Choroid plexus epithelial cell (primary cell): Measurements from ENCODE around the gene RUFY4.

Experiments
- DNase-seq: peaks from one replicate; pipeline ENCODE4 v3.0.0-alpha.2; 2010; ENCODE audit warnings: low read depth
- H3K4me3 ChIP-seq: 2 replicates; pipeline ENCODE4 v1.5.1; 2011; ENCODE audit warnings: low read depth, mild to moderate bottlenecking, control low read depth, low read length, moderate library complexity
- TF ChIP-seq, protein P1 (sequence below): conservative IDR thresholded peaks from 2 replicates; pipeline ENCODE4 v1.5.1; 2011; ENCODE audit warnings: low read depth, mild to moderate bottlenecking, control low read depth, inconsistent platforms, low read length, moderate library complexity

RUFY4 gene

GRCh38 chr2:218077464-218078216, 8.6 kb downstream of the RUFY4 start:
- no peak overlapping the region for H3K4me3 ChIP-seq
- TF ChIP-seq, protein P1, sequence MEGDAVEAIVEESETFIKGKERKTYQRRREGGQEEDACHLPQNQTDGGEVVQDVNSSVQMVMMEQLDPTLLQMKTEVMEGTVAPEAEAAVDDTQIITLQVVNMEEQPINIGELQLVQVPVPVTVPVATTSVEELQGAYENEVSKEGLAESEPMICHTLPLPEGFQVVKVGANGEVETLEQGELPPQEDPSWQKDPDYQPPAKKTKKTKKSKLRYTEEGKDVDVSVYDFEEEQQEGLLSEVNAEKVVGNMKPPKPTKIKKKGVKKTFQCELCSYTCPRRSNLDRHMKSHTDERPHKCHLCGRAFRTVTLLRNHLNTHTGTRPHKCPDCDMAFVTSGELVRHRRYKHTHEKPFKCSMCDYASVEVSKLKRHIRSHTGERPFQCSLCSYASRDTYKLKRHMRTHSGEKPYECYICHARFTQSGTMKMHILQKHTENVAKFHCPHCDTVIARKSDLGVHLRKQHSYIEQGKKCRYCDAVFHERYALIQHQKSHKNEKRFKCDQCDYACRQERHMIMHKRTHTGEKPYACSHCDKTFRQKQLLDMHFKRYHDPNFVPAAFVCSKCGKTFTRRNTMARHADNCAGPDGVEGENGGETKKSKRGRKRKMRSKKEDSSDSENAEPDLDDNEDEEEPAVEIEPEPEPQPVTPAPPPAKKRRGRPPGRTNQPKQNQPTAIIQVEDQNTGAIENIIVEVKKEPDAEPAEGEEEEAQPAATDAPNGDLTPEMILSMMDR, result no peak
- no peak for DNase-seq

GRCh38 chr2:218079943-218080913, 11.2 kb downstream of the RUFY4 start:
- TF ChIP-seq, protein P1, result no peak

DNA sequence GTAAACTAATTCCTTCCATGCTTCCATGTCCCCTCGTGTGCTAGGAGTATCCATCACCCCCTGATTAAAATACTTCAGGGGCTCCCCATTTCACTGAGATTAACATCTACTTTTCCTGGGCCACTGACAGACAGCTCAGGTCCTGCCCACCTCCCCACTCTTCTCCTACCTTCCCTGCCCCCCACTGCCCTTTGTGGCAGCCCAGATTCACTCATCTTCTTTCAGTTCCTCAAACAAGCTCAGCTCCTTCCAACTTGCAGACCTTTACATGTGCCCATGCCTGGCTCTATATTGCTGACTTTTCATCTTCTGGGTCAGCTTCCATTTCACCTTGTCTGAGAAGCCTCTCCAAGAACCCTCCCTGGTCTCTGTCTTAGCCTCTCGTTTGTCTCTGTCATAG, 12.0 kb downstream of the RUFY4 start:
- TF ChIP-seq, protein P1, result no peak
- DNase-seq, result peak; percentile 7
- no peak overlapping the region for H3K4me3 ChIP-seq

More at GRCh38 chr2:218079943-218080913, 11.2 kb downstream of the RUFY4 start:
- H3K4me3 ChIP-seq, result no peak overlapping the region
- no peak for DNase-seq

GRCh38 chr2:218081695-218082094, 12.6 kb downstream of the RUFY4 start:
- no peak overlapping the region for H3K4me3 ChIP-seq
- TF ChIP-seq, protein P1, result no peak
- peak; percentile 80 for DNase-seq

DNA sequence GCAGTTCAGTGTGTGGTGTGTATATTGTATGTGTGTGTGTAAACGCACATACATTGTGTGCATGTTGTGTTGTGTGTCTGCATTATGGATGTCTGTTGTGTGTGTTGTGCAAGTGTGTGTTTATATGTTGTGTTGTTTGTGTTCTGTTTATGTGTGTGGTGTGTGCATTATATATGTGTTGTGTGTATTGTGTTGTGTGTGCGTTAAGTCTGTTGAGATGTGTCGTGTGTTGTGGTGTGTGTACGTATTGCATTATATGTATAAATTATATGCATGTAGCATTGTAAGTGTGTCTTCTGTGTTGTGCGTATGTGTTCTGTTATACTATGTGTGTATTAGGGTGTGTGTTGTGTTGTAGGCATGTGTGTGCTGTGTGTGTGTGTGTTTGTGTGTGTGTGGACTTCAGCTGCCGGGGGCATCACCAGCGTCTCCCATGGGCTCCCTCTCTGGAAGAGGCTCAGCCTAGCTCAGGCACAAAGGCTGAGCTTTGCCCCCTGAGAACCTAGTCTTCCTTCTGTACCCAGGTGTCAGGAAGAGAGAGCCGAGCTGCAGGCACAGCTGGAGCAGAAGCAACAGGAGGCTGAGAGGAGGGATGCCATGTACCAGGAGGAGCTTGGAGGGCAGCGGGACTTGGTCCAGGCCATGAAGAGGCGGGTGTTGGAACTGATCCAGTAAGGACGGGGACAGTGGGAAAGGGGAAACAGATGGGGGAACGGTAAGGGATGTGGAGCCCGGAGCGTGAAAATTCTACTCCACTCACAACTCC, 13.7 kb downstream of the RUFY4 start:
- TF ChIP-seq, protein P1, result no peak
- DNase-seq, result no peak
- no peak overlapping the region for H3K4me3 ChIP-seq

- TF ChIP-seq, protein P1, result no peak
- no peak for DNase-seq
- H3K4me3 ChIP-seq, result no peak overlapping the region
Measured at GRCh38 chr2:218083352-218083676, 14.3 kb downstream of the RUFY4 start.
